HL-60 (cell line): ENCODE measurements around the gene FMN1.

ENCODE experiments used
- DNase-seq, 2 experiments: peaks; one replicate each; pipeline ENCODE4 v3.0.0-alpha.2; 2010 to 2020; ENCODE audit warnings: low read depth in 1 of 2, low spot score in 1 of 2
- H3K27ac ChIP-seq: fragments of 250-450 bp; sonication (Bioruptor Pico); replicated peaks from 2 replicates; pipeline ENCODE4 v1.5.1; 2020; ENCODE audit warnings: mild to moderate bottlenecking, moderate library complexity
- H3K27me3 ChIP-seq: fragments of 250-450 bp; sonication (Bioruptor Pico); 2 replicates; pipeline ENCODE4 v1.5.1; 2021; ENCODE audit warnings: mild to moderate bottlenecking, moderate library complexity; ENCODE audit not compliant: insufficient read depth, poor library complexity, severe bottlenecking
- H3K4me3 ChIP-seq: replicated peaks from 2 replicates; pipeline ENCODE4 v1.5.1; 2011; ENCODE audit warnings: mild to moderate bottlenecking, control low read depth, low read length; ENCODE audit not compliant: insufficient read depth
- GABPA ChIP-seq: IDR thresholded peaks from 2 replicates; pipeline ENCODE4 v1.6.1; 2012; ENCODE audit warnings: low read depth
- POLR2AphosphoS5 ChIP-seq: IDR thresholded peaks from 2 replicates; pipeline ENCODE4 v1.6.1; 2012; ENCODE audit warnings: low read depth
- REST ChIP-seq: IDR thresholded peaks from 2 replicates; pipeline ENCODE4 v1.6.1; 2012; ENCODE audit warnings: low read depth; ENCODE audit not compliant: insufficient replicate concordance
- SPI1 ChIP-seq: IDR thresholded peaks from 2 replicates; pipeline ENCODE4 v1.6.1; 2012; ENCODE audit warnings: low read depth, mild to moderate bottlenecking, borderline replicate concordance
- TF ChIP-seq, protein P1 (sequence below): IDR thresholded peaks from one replicate; pipeline ENCODE4 v1.5.1; 2011; ENCODE audit warnings: low read length, control low read depth, inconsistent platforms; ENCODE audit not compliant: insufficient read depth

The FMN1 gene

DNA sequence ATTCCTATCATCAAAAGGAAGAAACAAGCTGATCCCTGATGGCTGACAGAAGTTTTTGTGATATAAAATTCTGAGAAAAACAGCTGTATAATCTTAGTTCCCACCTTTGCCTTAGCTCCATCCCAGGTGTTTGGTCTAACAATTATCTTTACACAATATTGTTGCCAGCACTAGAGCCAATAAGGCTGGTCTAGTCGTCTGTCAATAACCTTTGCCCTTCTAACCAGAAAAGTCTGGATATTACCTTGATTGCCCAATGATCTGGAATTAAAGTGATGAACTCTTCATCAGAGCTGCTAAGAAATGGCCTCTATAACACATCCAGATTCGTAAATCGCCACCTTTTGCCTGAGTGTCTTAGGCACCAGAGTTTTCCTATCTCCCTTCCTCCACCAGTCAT, 98.4 kb downstream of the FMN1 start:
- DNase-seq: no peak
- H3K4me3 ChIP-seq: no peak overlapping the region
- no peaks in the 10 kb centered on the region for H3K27me3 ChIP-seq
- TF ChIP-seq, protein P1, sequence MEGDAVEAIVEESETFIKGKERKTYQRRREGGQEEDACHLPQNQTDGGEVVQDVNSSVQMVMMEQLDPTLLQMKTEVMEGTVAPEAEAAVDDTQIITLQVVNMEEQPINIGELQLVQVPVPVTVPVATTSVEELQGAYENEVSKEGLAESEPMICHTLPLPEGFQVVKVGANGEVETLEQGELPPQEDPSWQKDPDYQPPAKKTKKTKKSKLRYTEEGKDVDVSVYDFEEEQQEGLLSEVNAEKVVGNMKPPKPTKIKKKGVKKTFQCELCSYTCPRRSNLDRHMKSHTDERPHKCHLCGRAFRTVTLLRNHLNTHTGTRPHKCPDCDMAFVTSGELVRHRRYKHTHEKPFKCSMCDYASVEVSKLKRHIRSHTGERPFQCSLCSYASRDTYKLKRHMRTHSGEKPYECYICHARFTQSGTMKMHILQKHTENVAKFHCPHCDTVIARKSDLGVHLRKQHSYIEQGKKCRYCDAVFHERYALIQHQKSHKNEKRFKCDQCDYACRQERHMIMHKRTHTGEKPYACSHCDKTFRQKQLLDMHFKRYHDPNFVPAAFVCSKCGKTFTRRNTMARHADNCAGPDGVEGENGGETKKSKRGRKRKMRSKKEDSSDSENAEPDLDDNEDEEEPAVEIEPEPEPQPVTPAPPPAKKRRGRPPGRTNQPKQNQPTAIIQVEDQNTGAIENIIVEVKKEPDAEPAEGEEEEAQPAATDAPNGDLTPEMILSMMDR: no peak
- TF ChIP-seq POLR2AphosphoS5 (no peak), REST (no peak), SPI1 (no peak)
- no peak overlapping the region for H3K27ac ChIP-seq

DNA sequence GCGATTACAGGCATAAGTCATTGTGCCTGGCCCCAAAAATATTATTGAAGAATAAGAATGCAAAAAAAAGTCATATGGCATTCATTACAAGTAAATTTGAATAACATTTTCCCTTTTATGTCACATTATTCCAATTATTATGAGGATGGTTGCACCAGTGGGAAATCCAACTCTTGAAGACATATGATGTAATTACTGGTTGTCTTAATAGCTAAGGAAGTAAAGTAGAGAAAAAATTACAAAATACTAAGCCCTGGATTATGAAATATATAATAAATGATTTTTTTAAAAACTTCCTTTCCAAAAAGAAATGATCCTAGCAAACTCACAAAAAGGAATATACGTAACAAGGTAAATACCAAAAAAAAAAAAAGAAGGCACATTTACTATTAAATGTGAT, 98.9 kb downstream of the FMN1 start:
- Histone ChIP-seq H3K27ac (no peak overlapping the region), H3K27me3 (no peaks in the 10 kb centered on the region), H3K4me3 (no peak overlapping the region)
- TF ChIP-seq GABPA: no peak
- peak in 1 of 2 experiments; percentile 7 for DNase-seq

- no peak overlapping the region for H3K4me3 ChIP-seq
- no peak for TF ChIP-seq GABPA
- no peak for TF ChIP-seq POLR2AphosphoS5
- no peak for TF ChIP-seq REST
- TF ChIP-seq SPI1: no peak
- TF ChIP-seq, protein P1: no peak
- no peak for DNase-seq
- no peaks in the 10 kb centered on the region for H3K27me3 ChIP-seq
- H3K27ac ChIP-seq: no peak overlapping the region
Measured at GRCh38 chr15:33094336-33094735, 100.2 kb downstream of the FMN1 start.

- TF ChIP-seq POLR2AphosphoS5 (no peak), GABPA (no peak), SPI1 (no peak), REST (no peak)
- TF ChIP-seq, protein P1: no peak
- H3K27me3 ChIP-seq: no peaks in the 10 kb centered on the region
- H3K27ac ChIP-seq: no peak overlapping the region
- DNase-seq: no peak
- H3K4me3 ChIP-seq: no peak overlapping the region
Measured at GRCh38 chr15:33093222-33093621, 101.3 kb downstream of the FMN1 start.
